ENCODE measurements around the gene LSM12. TPM values are rescaled to one million over a fixed set of nuclear protein-coding genes. Genes with fewer than 3 reads are reported as not detected.

LSM12 gene
- total RNA-seq, 4 donors from 2014 or later: 37.8 to 59.2 (median 46.0) TPM

GRCh38 chr17:44094701-44095387 is 28.4 kb upstream of the LSM12 start:
- Histone ChIP-seq H3K9me3 (no peaks in the 10 kb centered on the region), H3K27ac (replicated peaks in 1 of 4) (peak overlapping the region; percentile 66 to 85 (median 81)), H3K27me3 (no peaks in the 10 kb centered on the region), H3K4me1 (peaks cover 41 to 51% (median 43%) of the 10 kb centered on the region in 4 donors), H3K4me3 (peak overlapping the region in 2 of 4 donors; percentile 19 to 50), H3K36me3 (peaks cover 30 to 47% (median 40%) of the 10 kb centered on the region in 4 donors)
- intact Hi-C loops (cut with DNase I): no loop called here
- WGBS: 74% methylated on average over 8 of the region's 8 CpGs
- TF ChIP-seq POLR2A (IDR thresholded peaks at IDR 0.05; ENCODE audit: low read depth) (no peak), CTCF (IDR thresholded peaks at IDR 0.05) (no peak), POLR2AphosphoS5 (IDR thresholded peaks at IDR 0.05) (no peak), EP300 (IDR thresholded peaks at IDR 0.05) (no peak)
- DNase-seq (ENCODE audit: extremely low spot score): no peak

- H3K36me3 ChIP-seq: peaks cover 42 to 55% (median 51%) of the 10 kb centered on the region in 4 donors
- peaks cover 37 to 40% (median 37%) of the 10 kb centered on the region in 4 donors for H3K4me1 ChIP-seq
- intact Hi-C loops (cut with DNase I): no loop called here
- no peak for TF ChIP-seq EP300 (IDR thresholded peaks at IDR 0.05)
- TF ChIP-seq CTCF (IDR thresholded peaks at IDR 0.05): no peak
- no peak for TF ChIP-seq POLR2A (IDR thresholded peaks at IDR 0.05; ENCODE audit: low read depth)
- no peak for TF ChIP-seq POLR2AphosphoS5 (IDR thresholded peaks at IDR 0.05)
- no peaks in the 10 kb centered on the region for H3K27me3 ChIP-seq
- no peak overlapping the region for H3K4me3 ChIP-seq
- no peak overlapping the region for H3K27ac ChIP-seq (replicated peaks in 1 of 4)
- H3K9me3 ChIP-seq: no peaks in the 10 kb centered on the region
- no peak for DNase-seq (ENCODE audit: extremely low spot score)
- WGBS: no CpG with 5 or more reads among the region's 21 CpGs
Observed at GRCh38 chr17:44093231-44093900, 26.9 kb upstream of the LSM12 start.

- intact Hi-C loops (cut with DNase I): no loop called here
- no peak overlapping the region for H3K4me3 ChIP-seq
- no peak for DNase-seq (ENCODE audit: extremely low spot score)
- no peak for TF ChIP-seq POLR2AphosphoS5 (IDR thresholded peaks at IDR 0.05)
- no peak for TF ChIP-seq EP300 (IDR thresholded peaks at IDR 0.05)
- no peak for TF ChIP-seq CTCF (IDR thresholded peaks at IDR 0.05)
- TF ChIP-seq POLR2A (IDR thresholded peaks at IDR 0.05; ENCODE audit: low read depth): no peak
- H3K27me3 ChIP-seq: no peaks in the 10 kb centered on the region
- 100% methylated on average over 6 of the region's 11 CpGs for WGBS
- peaks cover 45 to 68% (median 61%) of the 10 kb centered on the region in 4 donors for H3K36me3 ChIP-seq
- no peak overlapping the region for H3K27ac ChIP-seq (replicated peaks in 1 of 4)
- H3K9me3 ChIP-seq: no peaks in the 10 kb centered on the region
- H3K4me1 ChIP-seq: peaks cover 29 to 37% (median 32%) of the 10 kb centered on the region in 4 donors
Observed at GRCh38 chr17:44092051-44092450, 25.6 kb upstream of the LSM12 start.

- Histone ChIP-seq H3K4me3 (no peak overlapping the region), H3K27ac (replicated peaks in 1 of 4) (no peak overlapping the region), H3K9me3 (no peaks in the 10 kb centered on the region), H3K27me3 (no peaks in the 10 kb centered on the region), H3K4me1 (peaks cover 23 to 37% (median 32%) of the 10 kb centered on the region in 4 donors), H3K36me3 (peaks cover 45 to 73% (median 66%) of the 10 kb centered on the region in 4 donors)
- WGBS: 91% methylated on average over 11 of the region's 14 CpGs
- no peak for TF ChIP-seq CTCF (IDR thresholded peaks at IDR 0.05)
- TF ChIP-seq POLR2AphosphoS5 (IDR thresholded peaks at IDR 0.05): no peak
- no peak for TF ChIP-seq POLR2A (IDR thresholded peaks at IDR 0.05; ENCODE audit: low read depth)
- TF ChIP-seq EP300 (IDR thresholded peaks at IDR 0.05): no peak
- intact Hi-C loops (cut with DNase I): no loop called here
- DNase-seq (ENCODE audit: extremely low spot score): no peak
Observed at GRCh38 chr17:44091200-44091997, 24.9 kb upstream of the LSM12 start.
